Limb (tissue), 2 donors: ENCODE measurements around the gene ATF3.
"Not testable (repeated sequence)": the region's sequence is repeated elsewhere in the genome, so short reads cannot be mapped to it uniquely, and the experiment has no call there.

Source experiments
- DNase-seq, 2 donors: peaks; one replicate each; pipeline ENCODE4 v3.0.0-alpha.2; 2016; ENCODE audit errors: extremely low spot score in 2 of 2

The ATF3 gene

GRCh38 chr1:212649020-212649419 is 40.5 kb downstream of the ATF3 start:
- DNase-seq, result no peak

GRCh38 chr1:212650228-212650627 is 41.7 kb downstream of the ATF3 start:
- no peak for DNase-seq

- no peak for DNase-seq
Measured at GRCh38 chr1:212651521-212651920, 43.0 kb downstream of the ATF3 start.

GRCh38 chr1:212651977-212652376 is 43.4 kb downstream of the ATF3 start:
- DNase-seq, result no peak

- no peak for DNase-seq
Measured at GRCh38 chr1:212652609-212653008, 44.0 kb downstream of the ATF3 start.

- DNase-seq, result no peak
Measured at GRCh38 chr1:212655668-212656440, 47.3 kb downstream of the ATF3 start.

GRCh38 chr1:212656730-212657129 is 48.2 kb downstream of the ATF3 start:
- DNase-seq, result no peak

- DNase-seq, result not testable (repeated sequence)
Measured at GRCh38 chr1:212658250-212658649, 49.7 kb downstream of the ATF3 start.

GRCh38 chr1:212664409-212665199 is 56.0 kb downstream of the ATF3 start:
- DNase-seq, result no peak

- DNase-seq, result peak; percentile 60 to 88
Measured at GRCh38 chr1:212665241-212666115, 56.9 kb downstream of the ATF3 start.

- DNase-seq, result no peak
Measured at GRCh38 chr1:212666116-212666775, 57.7 kb downstream of the ATF3 start.

GRCh38 chr1:212667223-212668139 is 58.9 kb downstream of the ATF3 start:
- DNase-seq, result peak; percentile 63 to 81

- no peak for DNase-seq
Measured at GRCh38 chr1:212668477-212668876, 59.9 kb downstream of the ATF3 start.

GRCh38 chr1:212669102-212669501 is 60.5 kb downstream of the ATF3 start:
- DNase-seq, result no peak

GRCh38 chr1:212669600-212669999 is 61.0 kb downstream of the ATF3 start:
- DNase-seq, result no peak

- no peak for DNase-seq
Measured at GRCh38 chr1:212670301-212670700, 61.7 kb downstream of the ATF3 start.
